NCI-H69 (cell line): ENCODE measurements around the gene HDAC4.

ENCODE experiments used
- DNase-seq: peaks from one replicate; lab custom pipeline; 2025; lab: John Stamatoyannopoulos, UW

Gene HDAC4

DNA sequence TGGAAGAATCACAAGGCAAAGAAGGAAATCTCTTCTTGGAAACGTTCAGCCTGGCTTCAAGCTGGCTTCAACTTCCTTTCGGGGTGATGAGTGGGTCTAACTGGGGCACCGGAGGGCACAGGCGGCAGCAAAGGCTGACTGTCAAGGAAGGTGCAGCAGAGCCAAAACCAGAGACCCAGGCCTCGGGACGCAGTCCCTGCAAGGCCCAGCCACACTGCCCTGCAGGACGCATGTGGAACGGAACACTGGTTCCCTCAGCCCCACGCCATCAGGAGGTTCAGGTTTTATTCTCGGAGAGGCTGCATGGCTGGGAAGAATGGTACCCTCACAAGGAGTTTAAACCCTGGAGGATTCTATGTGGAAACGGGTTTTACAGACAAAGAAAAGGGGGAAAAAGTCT, 165.5 kb downstream of the HDAC4 start:
- no peak for DNase-seq

DNA sequence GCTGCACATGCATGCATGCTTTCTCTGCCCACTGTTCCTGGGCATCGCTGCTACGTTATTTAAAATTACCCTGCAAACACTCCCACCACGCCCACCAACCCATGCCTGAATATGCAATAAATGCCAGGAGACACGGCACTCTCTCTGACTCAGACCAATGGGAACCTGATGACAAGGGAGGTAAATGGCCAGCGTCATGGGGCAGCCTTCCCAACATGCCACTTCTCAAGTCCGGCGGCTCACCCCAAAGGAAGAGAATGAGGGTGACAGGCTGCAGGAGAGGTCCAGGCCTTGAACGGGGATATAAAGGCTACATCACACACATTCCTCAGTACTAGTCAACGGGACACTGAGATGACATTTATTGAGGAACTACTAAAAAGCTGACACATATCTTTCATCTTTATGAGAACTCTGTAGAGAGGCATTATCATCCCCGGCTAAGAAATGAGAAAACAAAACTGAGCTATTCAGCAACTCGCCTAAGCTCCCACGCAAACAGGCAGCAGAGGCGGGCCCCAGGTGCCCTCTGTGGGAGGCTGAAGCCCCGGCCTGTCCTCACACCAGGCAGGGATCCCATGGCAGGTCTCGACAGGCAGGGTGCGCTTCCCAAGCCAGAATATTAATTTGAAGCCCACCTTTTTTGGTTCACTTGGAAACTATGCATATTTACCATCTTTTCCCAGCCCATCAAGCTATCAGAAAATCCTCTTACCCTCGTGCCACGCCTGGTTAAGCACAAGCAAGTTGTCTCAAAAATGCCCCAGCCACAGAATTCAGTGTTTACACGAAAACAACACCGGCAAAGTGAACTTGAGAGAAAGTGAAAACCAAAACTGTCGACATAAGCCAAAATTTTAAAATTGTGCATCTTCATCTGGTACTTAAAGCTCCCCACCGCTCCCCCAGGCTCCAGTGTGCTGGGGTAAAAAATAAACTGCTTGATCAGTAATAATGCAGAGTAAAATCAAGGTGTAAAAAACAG, 166.3 kb downstream of the HDAC4 start:
- DNase-seq, result no peak

DNA sequence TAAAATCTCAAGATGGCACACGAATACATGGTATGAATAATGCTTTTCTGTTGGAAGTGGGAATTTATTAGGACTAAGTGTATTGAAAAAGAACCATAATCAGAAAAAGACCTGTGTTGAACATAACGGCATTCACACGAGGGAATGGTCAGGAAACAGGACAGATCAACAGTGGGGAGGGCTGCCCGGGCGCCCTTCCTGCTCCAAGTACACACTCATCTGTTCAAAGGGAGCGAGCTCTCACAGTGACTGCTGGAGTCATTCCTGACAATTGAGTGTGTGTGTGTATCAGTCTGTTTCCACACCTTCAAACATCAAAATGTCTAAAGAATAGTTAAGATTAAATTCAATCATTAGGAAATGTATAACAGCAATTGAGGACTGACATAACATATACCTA, 167.2 kb downstream of the HDAC4 start:
- no peak for DNase-seq

DNA sequence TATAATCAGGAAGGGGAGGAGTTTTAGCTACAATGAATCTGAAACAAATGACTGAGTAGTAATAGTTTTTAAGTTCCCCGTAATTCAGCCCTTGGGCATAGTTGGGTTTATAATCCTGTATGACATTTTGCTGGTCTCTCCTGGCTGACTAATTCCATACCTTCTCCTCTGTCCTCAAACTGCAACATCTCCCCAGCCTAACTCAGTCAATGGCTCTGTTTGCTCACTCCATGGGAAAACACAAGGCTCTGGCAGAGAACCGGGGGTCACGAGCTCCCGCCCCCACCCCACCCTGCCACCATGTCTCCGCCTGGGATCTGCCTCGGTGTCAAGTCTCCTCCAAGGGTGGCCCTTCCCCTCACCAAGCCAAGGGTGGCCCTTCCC, 168.6 kb downstream of the HDAC4 start:
- peak; percentile 24 for DNase-seq

DNA sequence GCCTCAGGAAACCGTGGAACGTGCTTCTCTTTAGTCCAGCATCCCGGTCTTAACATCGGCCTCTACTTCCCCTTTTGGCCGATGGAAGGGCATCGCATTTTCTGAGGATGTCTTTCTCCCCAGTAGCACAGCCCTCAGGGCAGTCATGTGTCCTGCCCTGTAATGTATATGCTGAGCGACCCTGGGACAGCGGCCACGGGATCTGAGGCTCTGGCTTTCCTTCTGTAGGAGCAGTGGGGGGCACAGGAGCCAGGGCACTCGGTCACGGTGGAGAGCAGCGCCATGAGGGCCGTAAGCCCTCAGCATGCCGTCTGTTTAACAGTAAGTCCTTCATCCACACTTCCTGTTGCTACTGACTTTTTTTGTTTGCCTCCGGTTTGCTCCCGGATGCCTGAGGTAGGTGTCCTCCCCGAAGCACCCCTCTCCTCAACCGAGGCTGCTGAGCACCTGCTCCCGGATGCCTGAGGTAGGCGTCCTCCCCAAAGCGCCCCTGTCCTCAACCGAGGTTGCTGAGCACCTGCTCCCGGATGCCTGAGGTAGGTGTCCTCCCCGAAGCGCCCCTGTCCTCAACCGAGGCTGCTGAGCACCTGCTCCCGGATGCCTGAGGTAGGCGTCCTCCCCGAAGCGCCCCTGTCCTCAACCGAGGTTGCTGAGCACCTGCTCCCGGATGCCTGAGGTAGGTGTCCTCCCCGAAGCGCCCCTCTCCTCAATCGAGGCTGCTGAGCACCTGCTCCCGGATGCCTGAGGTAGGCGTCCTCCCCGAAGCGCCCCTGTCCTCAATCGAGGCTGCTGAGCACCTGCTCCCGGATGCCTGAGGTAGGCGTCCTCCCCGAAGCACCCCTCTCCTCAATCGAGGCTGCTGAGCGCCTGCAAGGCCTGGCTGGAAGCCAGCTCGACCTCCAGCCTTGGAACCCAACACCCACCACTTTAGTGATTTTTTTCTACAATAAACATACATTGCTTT, 169.3 kb downstream of the HDAC4 start:
- peak; percentile 29 for DNase-seq

DNA sequence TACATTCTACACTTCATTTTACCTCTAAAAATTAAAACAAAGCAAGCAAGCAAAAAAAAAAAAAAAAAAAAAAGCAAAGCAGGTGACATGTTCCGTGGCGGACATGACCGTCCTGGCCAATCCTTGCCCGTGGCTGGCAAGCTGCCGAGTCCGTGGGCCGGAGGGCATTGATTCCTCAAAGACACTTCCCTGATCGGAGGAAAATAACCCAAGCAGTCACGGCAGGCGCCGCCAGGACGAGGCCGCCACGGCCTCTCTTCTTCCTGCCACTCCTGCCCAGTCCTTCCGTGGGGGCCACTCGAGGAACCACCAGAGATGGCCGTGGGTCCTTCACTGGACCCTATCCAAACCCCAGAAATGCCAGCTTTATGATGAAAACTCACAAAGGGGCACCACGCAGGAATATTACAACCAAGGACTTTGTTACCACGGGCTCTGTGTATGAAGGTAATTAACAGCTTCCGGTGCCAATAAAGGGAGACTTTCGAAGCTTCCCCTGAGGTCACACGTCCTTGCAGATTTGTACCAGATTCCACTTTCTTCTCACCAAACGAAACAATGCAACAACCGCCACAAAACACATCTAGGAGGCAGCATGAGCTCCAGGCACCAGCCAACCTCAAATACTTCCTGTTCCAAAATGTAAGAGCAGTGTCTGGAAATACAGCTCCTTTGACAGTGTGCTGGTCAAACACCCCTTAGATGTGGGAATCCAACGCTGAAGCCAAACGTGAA, 170.3 kb downstream of the HDAC4 start:
- no peak for DNase-seq

DNA sequence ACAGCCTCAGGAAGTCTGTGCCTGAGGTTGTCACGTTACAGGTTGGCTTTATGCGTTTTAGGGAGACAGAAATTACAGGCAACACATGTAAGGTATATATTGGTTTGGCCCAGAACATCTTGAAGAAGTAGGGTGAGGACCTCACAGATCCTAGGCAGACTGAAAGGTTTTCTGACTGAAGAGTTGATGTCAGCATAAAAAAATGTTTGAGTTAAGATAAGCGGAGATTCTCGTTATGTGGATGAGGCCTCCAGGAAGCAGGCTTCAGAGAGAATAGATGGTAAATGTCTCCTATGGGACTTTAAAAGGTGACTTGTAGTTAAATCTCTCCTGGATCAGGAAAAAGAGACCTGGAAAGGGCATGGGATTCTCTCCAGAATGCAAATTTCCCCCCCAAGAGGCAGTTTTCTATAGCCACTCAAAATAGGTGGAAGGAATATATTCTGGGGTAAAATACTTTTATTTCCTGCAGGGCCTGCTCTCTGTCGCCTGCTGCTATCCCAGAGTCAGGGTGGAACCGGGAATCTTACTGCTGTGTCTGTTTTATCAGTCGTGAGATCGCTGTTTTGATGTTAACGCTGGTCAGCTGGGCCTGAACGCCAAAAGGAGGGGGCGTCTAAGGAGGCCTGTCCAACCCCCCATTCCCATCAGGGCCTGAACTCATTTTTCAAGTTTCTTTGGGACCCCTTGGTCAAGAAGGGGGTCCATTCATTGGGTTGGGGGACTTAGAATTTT, 171.1 kb downstream of the HDAC4 start:
- no peak for DNase-seq

DNA sequence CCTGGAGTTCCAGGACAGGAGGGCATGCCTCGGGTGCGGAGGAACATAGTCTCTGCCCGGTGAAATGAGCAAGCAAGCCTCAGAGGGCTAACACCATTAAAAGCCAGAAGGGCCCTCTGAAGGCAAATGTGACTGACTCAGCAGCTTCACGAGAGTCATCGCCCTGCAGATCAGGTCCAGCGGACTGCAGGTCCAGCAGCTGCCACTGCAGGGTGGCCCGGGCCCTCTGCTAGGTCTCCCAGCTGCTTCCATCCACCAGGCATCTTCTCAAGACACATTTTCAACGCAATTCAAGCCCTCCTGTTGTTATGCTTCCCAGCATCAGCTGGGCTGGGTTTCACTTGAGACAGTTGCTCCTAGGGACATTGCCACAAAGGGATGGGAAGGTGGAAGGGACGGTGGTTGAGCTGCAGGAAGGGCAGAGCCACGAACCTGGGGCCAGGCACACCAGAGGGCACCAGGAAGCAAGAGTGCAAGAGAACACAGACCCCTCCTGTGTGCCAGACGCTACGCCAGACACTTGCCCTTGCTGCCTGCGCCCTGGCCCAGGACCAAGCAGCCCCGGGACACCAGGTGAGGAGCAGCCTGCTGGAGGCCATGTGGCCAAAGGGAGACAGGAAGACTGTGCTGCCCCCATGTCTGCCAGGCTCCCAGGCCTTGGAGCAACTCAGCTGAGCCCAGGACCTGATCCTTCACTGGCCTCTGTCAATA, 173.0 kb downstream of the HDAC4 start:
- peak; percentile 4 for DNase-seq

DNA sequence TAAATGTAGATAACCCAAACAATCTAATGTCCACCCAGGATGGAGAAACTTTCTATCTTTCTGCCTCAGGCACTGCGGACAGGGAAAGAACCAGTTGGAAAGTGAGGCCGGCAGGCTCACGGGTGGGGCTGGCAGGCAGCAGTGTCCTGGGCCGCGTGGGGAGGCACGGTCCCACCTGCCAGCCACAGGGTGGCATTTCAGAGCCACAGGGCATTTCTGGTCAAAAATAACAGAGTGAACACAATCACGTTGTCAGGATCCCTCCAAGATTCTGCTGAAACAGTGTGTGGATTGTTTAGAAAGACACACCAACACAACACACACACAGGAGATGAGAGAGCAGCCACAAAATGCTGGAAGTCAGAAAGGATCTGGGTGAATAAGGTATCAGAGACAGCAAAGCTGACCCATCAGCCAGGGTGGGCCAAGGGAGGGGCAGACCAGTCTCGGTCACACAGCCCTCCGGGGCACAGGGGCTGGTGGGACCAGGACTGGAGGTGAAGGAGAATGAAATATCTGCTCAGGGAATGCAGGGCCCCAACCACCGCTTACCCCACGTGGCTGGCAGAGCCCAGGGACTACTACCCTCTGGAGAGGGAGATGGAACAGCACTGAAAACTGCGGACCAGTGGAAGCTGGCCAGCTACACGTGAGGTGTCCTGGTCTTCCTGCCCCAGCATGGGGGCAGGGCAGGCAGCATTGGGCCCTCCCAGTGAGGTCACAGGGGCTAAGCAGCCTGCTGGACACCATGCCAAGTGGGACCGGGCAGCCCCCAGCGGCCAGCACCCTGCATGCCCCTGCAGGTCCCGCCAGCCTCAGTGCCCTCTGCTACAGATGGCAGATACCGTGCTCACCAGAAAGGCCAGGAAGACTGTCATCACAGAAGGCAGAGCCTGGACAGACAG, 173.9 kb downstream of the HDAC4 start:
- DNase-seq, result no peak

DNA sequence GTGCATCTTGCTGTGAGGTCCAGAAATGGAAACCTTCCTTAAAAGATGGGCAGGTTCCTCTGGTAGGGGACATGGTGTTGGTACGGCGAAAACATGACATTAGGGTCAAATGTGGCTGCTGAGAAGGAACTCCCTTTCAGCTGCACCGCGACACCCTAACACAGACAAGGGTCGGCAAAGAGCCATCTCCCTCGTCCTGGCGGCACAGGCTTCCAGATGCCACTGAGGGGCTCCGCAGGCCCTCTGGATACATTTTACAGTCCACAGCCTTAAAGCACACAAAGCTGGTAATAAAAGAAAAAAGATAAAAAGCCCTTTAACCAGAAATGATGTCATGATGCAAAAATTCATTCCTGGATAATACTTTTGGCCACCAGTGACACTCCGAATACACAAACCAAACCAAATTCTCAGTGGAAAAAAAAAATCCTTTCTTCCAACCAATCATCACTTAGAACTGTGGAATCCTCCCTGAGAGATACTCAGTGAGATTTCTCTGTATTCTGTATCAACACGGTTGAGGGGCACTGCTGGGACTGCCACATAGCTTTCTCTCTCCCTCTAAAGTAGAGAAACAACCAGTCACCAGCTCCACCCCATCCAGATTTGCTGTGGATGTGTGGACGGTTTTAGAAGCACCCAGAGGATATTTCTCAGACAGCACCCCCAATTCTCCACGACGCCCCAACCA, 174.8 kb downstream of the HDAC4 start:
- DNase-seq, result no peak

DNA sequence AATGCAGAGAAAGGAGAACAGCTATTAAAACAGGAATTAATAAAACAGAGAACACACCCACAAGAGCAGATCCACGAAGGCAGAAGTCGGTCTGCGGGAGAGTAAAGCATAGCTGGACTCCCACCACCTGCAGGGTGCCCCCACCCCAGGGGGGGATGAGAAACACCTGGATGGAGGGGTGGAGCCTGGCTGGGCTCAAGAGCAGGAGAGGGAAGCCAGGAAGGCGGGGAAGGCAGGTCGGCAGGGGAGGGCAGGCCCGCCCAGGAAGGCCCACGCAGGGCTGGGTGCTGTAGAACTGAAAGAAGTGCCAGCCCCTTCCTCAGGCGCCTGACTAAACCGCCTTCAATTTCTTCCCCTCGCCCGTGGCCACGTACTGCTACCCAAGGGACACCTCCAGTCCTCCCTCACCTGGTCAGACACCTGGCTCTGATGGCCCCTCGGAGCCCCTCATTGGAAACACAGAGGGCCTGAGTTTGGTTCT, 175.4 kb downstream of the HDAC4 start:
- DNase-seq, result peak; percentile 50

DNA sequence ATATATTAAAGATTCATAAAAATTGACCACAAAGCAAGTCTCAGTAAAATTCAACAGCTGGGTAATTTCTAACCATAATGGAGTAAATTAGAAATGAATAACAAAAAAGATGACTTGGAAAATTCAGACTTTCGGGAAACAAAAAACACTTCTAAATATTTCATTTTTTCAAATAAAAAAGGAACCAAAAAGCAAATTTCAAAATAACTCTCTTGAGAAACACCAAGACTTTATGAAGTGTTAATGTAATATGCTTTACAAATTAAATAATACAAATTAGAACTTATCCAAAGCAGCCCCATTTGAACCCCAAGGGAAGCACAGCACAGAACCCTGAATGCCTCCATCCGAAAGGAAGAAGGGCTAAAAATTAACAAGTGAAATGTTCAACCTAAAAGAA, 175.9 kb downstream of the HDAC4 start:
- DNase-seq, result no peak

DNA sequence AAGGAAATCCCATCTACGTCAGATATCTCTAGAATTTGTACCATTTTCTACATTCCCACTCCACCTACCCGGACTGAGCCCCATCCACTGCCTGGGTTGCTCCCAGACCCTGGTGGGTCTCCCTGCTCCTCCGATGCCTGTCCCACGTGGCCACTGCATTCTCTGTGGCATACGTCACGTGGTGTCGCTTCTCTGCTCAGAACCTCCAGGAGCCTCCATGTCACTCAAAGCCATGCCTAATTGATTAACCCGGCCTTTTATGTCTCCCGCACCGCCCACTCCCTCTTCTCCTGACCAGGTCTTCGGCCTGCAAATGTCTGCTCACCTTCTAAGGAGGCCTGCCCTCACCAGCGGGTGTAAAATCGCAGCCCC, 176.6 kb downstream of the HDAC4 start:
- no peak for DNase-seq

DNA sequence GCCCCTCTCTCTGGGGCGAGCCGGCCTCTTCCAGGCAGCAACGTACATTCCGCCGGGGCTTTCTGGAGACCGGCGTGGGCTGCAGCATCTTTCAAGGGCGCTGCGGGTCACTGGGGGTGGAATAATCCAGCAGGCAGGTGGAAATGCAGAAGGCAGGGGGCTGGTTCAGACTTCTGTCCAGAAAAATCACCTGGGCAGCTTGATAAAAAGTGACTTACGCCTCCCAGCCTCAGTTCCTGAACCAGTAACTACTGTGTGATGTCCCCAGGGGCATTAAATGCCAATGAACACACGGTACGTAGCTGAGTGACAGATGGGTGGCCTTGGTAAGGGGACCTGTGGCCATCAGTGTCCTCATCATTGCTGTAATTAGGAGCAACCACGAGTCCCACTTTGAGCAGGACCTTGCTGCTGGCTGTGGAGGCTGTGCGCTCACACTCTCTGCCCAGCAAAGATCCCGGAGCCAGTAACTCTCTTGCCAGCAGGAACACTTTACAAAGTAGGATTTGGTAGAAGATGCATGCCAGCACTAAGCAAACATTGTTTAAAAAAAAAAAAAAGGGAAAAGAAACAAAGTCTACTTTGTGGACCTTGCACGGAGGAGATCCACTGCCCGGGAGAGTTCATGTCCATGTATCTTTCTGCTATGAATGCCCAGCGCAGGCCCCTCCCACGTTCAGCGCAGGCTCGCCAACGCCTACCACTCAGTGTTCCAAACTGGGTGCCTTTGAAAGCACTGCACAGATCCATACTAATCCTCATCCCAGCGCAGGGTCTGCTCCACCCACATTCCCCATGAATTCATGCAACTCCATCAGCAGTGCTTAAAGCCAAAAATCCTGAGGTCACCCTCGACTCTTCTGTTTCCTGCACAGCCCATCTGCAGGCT, 177.3 kb downstream of the HDAC4 start:
- no peak for DNase-seq

DNA sequence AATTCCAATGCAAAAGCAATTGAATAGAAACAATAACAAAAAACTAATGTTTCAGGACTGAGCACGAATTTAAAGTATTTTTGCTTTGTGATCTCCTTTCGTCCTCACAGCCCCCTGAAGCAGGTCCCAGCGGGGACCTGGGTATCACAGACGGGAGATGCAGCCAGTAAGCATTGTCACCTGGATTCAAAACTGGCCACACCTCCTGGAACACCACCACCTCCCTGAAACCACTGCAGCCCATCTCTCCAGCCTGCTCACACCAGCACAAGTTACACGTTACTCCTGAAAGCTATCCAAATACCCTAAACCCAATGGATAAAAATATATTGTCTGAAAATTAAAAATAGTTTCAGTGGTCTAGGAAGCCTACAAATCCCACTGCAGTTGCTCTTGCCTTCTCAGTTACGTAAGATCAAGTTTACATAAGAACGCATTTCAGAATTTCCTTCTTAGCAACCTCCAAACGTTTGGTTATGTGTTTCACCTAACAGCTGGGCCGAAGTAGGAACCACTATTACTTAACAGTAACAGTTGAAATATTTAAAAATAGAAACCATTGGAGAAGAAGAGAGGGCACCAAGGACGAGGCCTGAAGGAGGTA, 178.0 kb downstream of the HDAC4 start:
- DNase-seq, result no peak

DNA sequence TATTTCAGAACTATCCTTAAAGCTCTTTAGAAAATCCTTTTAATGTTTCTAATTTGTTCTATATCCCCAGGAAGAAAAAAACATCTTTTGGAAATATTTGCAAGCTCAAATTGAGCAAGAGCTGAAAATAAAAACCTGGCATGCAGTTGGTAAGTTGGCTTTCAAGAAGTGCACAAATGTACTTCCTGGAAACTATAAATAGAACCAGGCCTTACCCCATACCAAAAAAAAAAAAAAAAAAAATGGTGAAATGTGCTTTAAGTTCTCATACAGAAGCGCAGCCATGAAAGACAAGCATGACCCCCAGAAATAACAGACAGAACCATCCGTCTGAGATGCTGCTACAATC, 178.5 kb downstream of the HDAC4 start:
- DNase-seq, result no peak

DNA sequence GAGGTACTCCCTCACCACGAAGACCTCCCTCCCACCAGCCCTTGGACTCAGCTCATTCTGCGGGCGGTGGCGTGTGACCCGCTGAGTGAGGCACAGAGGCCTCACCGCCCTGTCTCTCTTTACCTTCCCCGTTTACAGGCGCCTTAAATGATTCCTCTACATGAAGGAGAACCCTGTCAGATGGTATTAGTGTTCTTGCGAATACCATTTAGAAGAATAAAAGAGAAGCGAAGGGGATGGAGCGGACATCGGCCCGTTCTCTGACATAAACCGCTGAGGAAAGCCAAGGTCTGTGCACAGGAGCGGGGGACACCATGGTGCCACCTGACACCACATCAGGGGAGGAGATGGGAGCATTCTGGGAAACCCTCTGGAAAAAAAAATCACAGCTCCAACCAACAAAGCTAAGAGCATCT, 179.8 kb downstream of the HDAC4 start:
- DNase-seq, result no peak

DNA sequence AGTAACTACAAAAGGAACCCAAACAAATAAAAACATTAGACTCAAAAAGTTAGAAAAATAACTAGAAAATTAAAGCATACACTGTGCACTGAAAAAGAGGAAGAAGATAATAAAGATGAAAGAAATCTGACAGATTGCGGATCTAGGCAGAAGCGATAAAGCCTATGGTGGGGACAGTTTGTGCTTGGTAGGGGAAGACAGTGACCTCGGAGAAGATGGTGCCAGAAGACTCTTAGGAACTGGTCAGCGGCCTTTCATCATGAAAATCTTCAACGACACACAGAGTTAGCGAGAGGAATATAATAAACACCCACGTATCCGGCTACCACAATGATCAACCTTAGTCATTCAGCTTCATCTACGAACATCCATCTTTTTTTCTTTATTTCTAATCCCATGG, 180.5 kb downstream of the HDAC4 start:
- no peak for DNase-seq
